ENCODE measurements around the gene CCN6. TPM values are rescaled to one million over a fixed set of nuclear protein-coding genes. Genes with fewer than 3 reads are reported as not detected.
"Not testable (repeated sequence)": the region's sequence is repeated elsewhere in the genome, so short reads cannot be mapped to it uniquely, and the experiment has no call there.

Gene CCN6
- total RNA-seq, 4 donors from 2014 or later = 0.25 to 7.6 (median 1.0) TPM; not detected in 1

- WGBS = 1% methylated on average over 25 of the region's 60 CpGs
- Histone ChIP-seq H3K27ac (peak within 1 kb of the TSS; percentile 90), H3K4me3 (peak within 1 kb of the TSS; percentile 95), H3K36me3 (peaks cover 4% of the 10 kb centered on the region), H3K27me3 (no peaks in the 10 kb centered on the region), H3K4me1 (peaks cover 17% of the 10 kb centered on the region), H3K9me3 (no peaks in the 10 kb centered on the region)
- peak; percentile 91 to 93 for DNase-seq (ENCODE audit: low spot score in 2 of 2)
- no peak for TF ChIP-seq CTCF (IDR thresholded peaks at IDR 0.05)
- TF ChIP-seq POLR2A (IDR thresholded peaks at IDR 0.05) = peak; percentile 29 to 73
- TF ChIP-seq EP300 (IDR thresholded peaks at IDR 0.05) = no peak
- TF ChIP-seq POLR2AphosphoS5 (IDR thresholded peaks at IDR 0.05) = peak in 1 of 3 donors; percentile 68
Observed at GRCh38 chr6:112087136-112087911, 33.4 kb downstream of the CCN6 start, which contains the start of the genes FAM229B and TUBE1. Gene FAM229B, plus strand, starts transcription at chr6:112087591. Its CDS starts 11,693 bp downstream, at chr6:112099284. Gene TUBE1, minus strand, starts transcription at chr6:112087482. Its CDS starts 48 bp downstream, at chr6:112087434.

GRCh38 chr6:112087916-112088315 lies 34.0 kb downstream of the CCN6 start:
- TF ChIP-seq CTCF (IDR thresholded peaks at IDR 0.05) = no peak
- TF ChIP-seq POLR2AphosphoS5 (IDR thresholded peaks at IDR 0.05) = no peak
- TF ChIP-seq EP300 (IDR thresholded peaks at IDR 0.05) = no peak
- TF ChIP-seq POLR2A (IDR thresholded peaks at IDR 0.05) = no peak
- Histone ChIP-seq H3K27me3 (no peaks in the 10 kb centered on the region), H3K4me1 (peaks cover 17% of the 10 kb centered on the region), H3K36me3 (peaks cover 4% of the 10 kb centered on the region), H3K9me3 (no peaks in the 10 kb centered on the region), H3K4me3 (peak overlapping the region; percentile 95), H3K27ac (peak overlapping the region; percentile 90)
- 28% methylated on average over 7 of the region's 7 CpGs for WGBS
- no peak for DNase-seq (ENCODE audit: low spot score in 2 of 2)

- Histone ChIP-seq H3K27ac (no peak overlapping the region), H3K9me3 (no peaks in the 10 kb centered on the region), H3K4me3 (no peak overlapping the region), H3K27me3 (no peaks in the 10 kb centered on the region), H3K36me3 (no peaks in the 10 kb centered on the region), H3K4me1 (no peaks in the 10 kb centered on the region)
- TF ChIP-seq EP300 (IDR thresholded peaks at IDR 0.05) = no peak
- no peak for TF ChIP-seq POLR2AphosphoS5 (IDR thresholded peaks at IDR 0.05)
- TF ChIP-seq POLR2A (IDR thresholded peaks at IDR 0.05) = no peak
- WGBS = 98% methylated on average over 2 of the region's 2 CpGs
- DNase-seq (ENCODE audit: low spot score in 2 of 2) = no peak
Observed at GRCh38 chr6:112096901-112097300, 43.0 kb downstream of the CCN6 start.

- no peaks in the 10 kb centered on the region for H3K36me3 ChIP-seq
- H3K9me3 ChIP-seq = no peaks in the 10 kb centered on the region
- WGBS = 86% methylated on average over 4 of the region's 4 CpGs
- no peaks in the 10 kb centered on the region for H3K4me1 ChIP-seq
- H3K27me3 ChIP-seq = no peaks in the 10 kb centered on the region
- H3K27ac ChIP-seq = no peak overlapping the region
- DNase-seq (ENCODE audit: low spot score in 2 of 2) = no peak
- no peak overlapping the region for H3K4me3 ChIP-seq
- TF ChIP-seq POLR2AphosphoS5 (IDR thresholded peaks at IDR 0.05) = no peak
- no peak for TF ChIP-seq EP300 (IDR thresholded peaks at IDR 0.05)
Observed at GRCh38 chr6:112100561-112100960, 46.7 kb downstream of the CCN6 start.

- not testable (repeated sequence) for H3K4me1 ChIP-seq; H3K9me3 ChIP-seq; H3K4me3 ChIP-seq; DNase-seq (ENCODE audit: low spot score in 2 of 2); H3K27ac ChIP-seq; H3K27me3 ChIP-seq
- H3K36me3 ChIP-seq = peaks cover 16% of the 10 kb centered on the region
- WGBS = 94% methylated on average over 2 of the region's 2 CpGs
Observed at GRCh38 chr6:112106026-112106425, 52.1 kb downstream of the CCN6 start.

GRCh38 chr6:112106562-112106961 lies 52.7 kb downstream of the CCN6 start:
- H3K4me3 ChIP-seq = no peak overlapping the region

More at GRCh38 chr6:112106562-112106961, 52.7 kb downstream of the CCN6 start:
- Histone ChIP-seq H3K27ac (no peak overlapping the region), H3K9me3 (no peaks in the 10 kb centered on the region), H3K27me3 (no peaks in the 10 kb centered on the region), H3K4me1 (no peaks in the 10 kb centered on the region), H3K36me3 (peaks cover 16% of the 10 kb centered on the region)
- DNase-seq (ENCODE audit: low spot score in 2 of 2) = no peak
- 74% methylated on average over 2 of the region's 2 CpGs for WGBS
- TF ChIP-seq POLR2A (IDR thresholded peaks at IDR 0.05) (no peak), POLR2AphosphoS5 (IDR thresholded peaks at IDR 0.05) (no peak), CTCF (IDR thresholded peaks at IDR 0.05) (no peak), EP300 (IDR thresholded peaks at IDR 0.05) (no peak)

Data from suprapubic skin (tissue), 4 donors.